Measurements from ENCODE around the gene RAE1. TPM values are rescaled to one million over a fixed set of nuclear protein-coding genes. Genes with fewer than 3 reads are reported as not detected.

The RAE1 gene
- total and polyA plus RNA-seq, 2 of the 4 experiments (the other 2 are of a cell fraction) = 32.8 to 80.5 TPM

- peaks cover 25% of the 10 kb centered on the region for H3K36me3 ChIP-seq (ENCODE audit: control insufficient read depth, insufficient read depth, low read length)
- in situ Hi-C loops (cut with MboI; ENCODE audit: low sequenced_read_pairs) = loop anchor here (25.0 kb wide), 1 partner anchor 1645 kb away; the partner anchor contains the start of genes ATP5F1E and PRELID3B
- H3K56ac ChIP-seq (ENCODE audit: extremely low read depth, insufficient read depth, low read length) = no peak overlapping the region
- no peaks in the 10 kb centered on the region for H3K27me3 ChIP-seq (ENCODE audit: control insufficient read depth, insufficient read depth, low read length)
- dilution Hi-C loops (cut with HindIII; ENCODE audit: low sequenced_read_pairs, unreplicated experiment) = no loop called here
- no TSS peak for BruUV-seq (replicated peaks)
- H3K18ac ChIP-seq (ENCODE audit: low read depth, low read length) = no peak overlapping the region
- H3K79me1 ChIP-seq (ENCODE audit: low read depth in 1 of 2, low read length in 2 of 2) = peaks cover 0 to 18% of the 10 kb centered on the region in 2 experiments; a peak in 2 of 4 replicates
- peak overlapping the region; percentile 5; the same call in 1 of the 2 replicates for H3K9ac ChIP-seq (ENCODE audit: low read depth, low read length)
- no peak overlapping the region for H2BK120ac ChIP-seq (ENCODE audit: low read depth, low read length)
- no peak for ATAC-seq (ENCODE audit: low read depth)
- no peak overlapping the region for H2BK15ac ChIP-seq (ENCODE audit: low read depth, low read length)
- peak overlapping the region; percentile 26 for H2AFZ ChIP-seq (replicated peaks; ENCODE audit: low read length, poor library complexity)
- intact Hi-C loops (cut with micrococcal nuclease) = no loop called here
- no peaks in the 10 kb centered on the region for H3K9me3 ChIP-seq (ENCODE audit: control insufficient read depth, insufficient read depth, low read length)
- H2BK20ac ChIP-seq (ENCODE audit: low read depth, low read length) = no peak overlapping the region
- no peak for TF ChIP-seq USF2 (IDR thresholded peaks at IDR 0.05; ENCODE audit: low read depth, low read length)
- H4K91ac ChIP-seq (ENCODE audit: insufficient read depth, low read depth, low read length) = no peak overlapping the region
- H4K5ac ChIP-seq (ENCODE audit: low read depth, low read length) = no peak overlapping the region
- DNase-seq = no peak
- peak overlapping the region; percentile 50 for H3K4me3 ChIP-seq (ENCODE audit: insufficient read depth, low read depth, low read length)
- H2BK5ac ChIP-seq (ENCODE audit: low read depth, low read length, poor library complexity, severe bottlenecking) = no peak overlapping the region
- H3K14ac ChIP-seq (replicated peaks; ENCODE audit: low read depth, low read length) = no peak overlapping the region
- no peak overlapping the region for H4K8ac ChIP-seq (ENCODE audit: low read depth in 2 of 2, low read length in 2 of 2)
- peak overlapping the region; percentile 82 for H3K4me2 ChIP-seq (ENCODE audit: low read depth, low read length)
- no peak overlapping the region; the same call in 1 of the 2 replicates for H2AK5ac ChIP-seq (ENCODE audit: low read depth, low read length)
- CTCF ChIA-PET = no interaction called here
- H3K9me1 ChIP-seq (ENCODE audit: insufficient read depth, low read length) = 0 out of 2 replicates have a peak, but pooled peaks cover 3% of the 10 kb centered on the region
- no peak overlapping the region for H3K4ac ChIP-seq (ENCODE audit: low read depth, low read length)
- H3K4me1 ChIP-seq (ENCODE audit: control insufficient read depth, insufficient read depth, low read length) = peaks cover 9% of the 10 kb centered on the region
- POLR2A ChIA-PET (ENCODE audit: unreplicated experiment) = no interaction called here
- no peaks in the 10 kb centered on the region; the same call in 1 of the 2 replicates for H4K20me1 ChIP-seq (ENCODE audit: insufficient read depth, low read length)
- H2AK9ac ChIP-seq (replicated peaks; ENCODE audit: low read depth, low read length, poor library complexity) = peak overlapping the region; percentile 87
- H3K23ac ChIP-seq (ENCODE audit: low read depth, low read length) = no peak overlapping the region; the same call in 1 of the 2 replicates
- H3K27ac ChIP-seq (ENCODE audit: insufficient read depth, low read length) = no peak overlapping the region
- WGBS, 2 experiments (ENCODE audit: extremely low coverage in 2 of 2, insufficient read length in 1 of 2) = 57% methylated on average over 16 of the region's 33 CpGs; no CpG with 5 or more reads in 1 of the 2 experiments
Observed at GRCh38 chr20:57392512-57393271, 41.6 kb downstream of the RAE1 start.

Measured in IMR-90 (cell line).